ENCODE results near the gene LARP4B. TPM values are rescaled to one million over a fixed set of nuclear protein-coding genes. Genes with fewer than 3 reads are reported as not detected.
"Not testable (repeated sequence)": the region's sequence is repeated elsewhere in the genome, so short reads cannot be mapped to it uniquely, and the experiment has no call there.

Gene LARP4B
- total RNA-seq, 1 donor from 2014 or later: 85.4 TPM

DNA sequence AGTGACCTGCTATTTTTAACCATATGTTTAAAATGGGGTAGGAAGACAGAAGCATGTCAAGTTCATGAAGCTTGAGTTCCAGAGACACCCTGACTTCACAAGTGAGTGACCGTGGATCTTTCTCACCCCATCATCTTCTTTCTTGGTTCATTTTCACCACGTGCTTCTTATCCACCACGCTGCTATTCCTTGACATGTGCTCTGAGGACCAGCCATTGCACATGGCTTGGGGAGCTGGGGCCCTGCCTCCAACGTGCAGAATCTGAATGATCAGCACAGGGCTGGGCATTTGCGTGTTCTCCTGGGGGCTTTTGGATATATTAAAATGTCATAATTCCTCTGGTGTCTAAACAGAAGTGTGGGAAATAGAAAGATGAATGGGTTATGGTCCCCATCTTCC is 31.7 kb upstream of the LARP4B start:
- DNase-seq (ENCODE audit: low spot score): no peak
- no peak for ATAC-seq
- intact Hi-C loops (cut with DNase I): no loop called here

DNA sequence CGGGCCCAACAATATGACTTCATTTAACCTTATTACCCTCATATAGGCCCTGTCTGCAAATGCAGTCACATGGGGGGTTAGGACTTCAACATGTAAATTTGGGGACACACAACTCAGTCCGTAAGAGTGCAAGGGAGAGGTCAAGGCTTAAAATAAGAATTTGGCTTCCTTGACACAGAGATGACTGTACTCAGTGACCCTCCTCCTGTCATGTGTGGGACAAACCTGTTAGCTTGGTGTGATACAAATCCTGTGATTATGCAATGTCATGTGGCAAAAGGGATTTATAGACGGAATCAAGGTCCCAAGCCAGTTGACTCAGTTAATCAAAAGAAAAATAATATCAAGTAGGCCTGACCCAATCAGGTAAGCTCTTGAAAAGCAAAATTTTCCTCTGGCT is 30.8 kb upstream of the LARP4B start:
- no peak for DNase-seq (ENCODE audit: low spot score)
- intact Hi-C loops (cut with DNase I): no loop called here
- no peak for ATAC-seq

DNA sequence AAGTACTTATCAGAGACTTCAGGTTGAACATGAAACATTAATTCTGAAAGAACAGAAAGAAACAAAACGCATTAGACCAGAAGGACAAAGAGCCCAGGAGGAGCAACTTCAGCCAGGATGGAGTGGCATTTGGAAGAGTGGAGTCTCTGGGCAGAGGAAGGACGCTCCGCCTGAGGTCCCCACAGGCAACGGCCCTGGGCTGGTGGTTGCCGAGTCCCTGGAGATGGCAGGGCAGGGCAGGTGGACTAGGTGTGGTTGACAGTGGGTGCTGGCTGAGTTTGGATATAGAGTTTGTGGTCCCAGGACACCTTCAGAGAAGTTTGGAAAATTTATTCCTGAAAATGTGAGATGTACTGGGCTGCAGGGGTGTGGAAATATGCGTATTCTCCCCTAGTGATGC is 27.4 kb upstream of the LARP4B start:
- ATAC-seq (no peak), DNase-seq (ENCODE audit: low spot score) (no peak)
- intact Hi-C loops (cut with DNase I): no loop called here

DNA sequence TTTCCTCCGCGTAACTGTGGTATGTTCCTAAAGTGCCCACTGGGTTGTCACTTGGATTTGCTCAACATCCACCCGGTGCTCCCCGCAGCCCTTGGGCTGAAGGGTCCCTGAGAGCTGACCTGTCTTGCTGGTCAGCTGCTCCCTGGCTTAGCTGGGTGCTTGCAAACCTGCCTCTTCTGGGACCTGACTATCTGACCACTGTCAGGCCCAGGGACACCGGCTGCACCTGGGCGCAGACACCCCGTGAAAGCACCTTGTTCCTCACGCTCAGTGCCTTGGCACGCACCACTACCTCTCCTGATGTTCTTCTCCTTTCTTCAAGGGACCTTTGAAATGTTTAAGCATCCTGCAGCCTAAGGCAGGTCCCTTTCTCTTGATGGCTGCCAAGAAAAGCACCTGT is 26.6 kb upstream of the LARP4B start:
- DNase-seq (ENCODE audit: low spot score): no peak

DNA sequence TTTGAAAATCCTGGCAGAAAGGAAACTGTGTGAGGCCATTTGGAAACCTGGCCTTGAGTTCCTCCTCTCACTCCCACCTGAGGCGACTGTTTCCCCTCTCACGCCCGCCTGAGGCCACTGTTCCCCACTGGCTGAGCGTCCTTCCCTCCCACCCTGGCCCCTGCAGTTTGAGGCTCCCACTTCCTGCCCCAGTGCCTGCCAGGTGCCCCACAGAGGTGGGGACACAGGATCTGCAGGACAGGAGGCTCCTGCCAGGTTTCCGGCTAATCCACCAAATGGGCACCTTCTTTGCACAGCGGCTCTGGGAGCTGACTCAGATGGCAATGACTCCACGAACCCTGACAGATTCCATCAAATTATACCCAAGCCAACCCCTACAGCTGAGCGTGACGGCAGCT is 24.3 kb upstream of the LARP4B start:
- DNase-seq (ENCODE audit: low spot score) (no peak), ATAC-seq (no peak)
- intact Hi-C loops (cut with DNase I): loop anchor here (2.0 kb wide), 1 partner anchor 57 kb away; no protein-coding TSS in a partner anchor

More for the DNA sequence above, 26.6 kb upstream of the LARP4B start:
- ATAC-seq: no peak
- intact Hi-C loops (cut with DNase I): no loop called here

DNA sequence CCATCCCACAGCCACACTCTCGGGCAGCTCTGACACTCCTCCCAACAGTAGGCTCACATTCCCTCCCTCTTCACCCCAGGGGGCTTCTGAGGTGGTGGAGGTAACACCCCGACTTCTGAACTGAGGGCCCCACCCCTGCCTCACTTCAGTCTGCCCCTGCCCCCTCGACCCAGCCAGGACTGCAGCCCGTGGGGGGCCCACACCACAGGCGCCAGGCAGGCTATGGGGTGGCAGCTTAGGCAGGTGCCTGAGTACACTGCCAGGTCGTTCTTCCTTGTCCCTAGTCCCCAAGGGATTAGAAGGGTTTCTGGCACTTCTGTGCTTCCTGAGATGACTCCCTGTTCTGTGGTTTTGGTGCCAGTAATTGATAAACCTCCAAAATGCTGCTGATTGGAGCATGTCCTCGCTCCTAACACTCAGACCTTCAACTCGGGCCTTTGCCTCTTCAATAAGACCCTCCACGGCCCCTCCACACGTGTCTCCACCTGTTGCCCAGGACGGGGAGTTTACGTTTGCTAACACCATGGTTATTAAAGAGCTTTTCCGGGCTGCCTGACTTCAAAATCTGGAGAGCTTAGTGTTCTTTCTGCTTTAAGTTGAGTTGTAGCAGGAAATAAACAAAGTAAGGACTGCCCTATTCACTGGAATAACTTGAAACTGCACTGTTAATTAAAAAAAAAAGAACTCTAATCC is 23.8 kb upstream of the LARP4B start:
- intact Hi-C loops (cut with DNase I): loop anchor here (2.0 kb wide), 1 partner anchor 58 kb away; no protein-coding TSS in a partner anchor
- ATAC-seq: no peak
- no peak for DNase-seq (ENCODE audit: low spot score)

DNA sequence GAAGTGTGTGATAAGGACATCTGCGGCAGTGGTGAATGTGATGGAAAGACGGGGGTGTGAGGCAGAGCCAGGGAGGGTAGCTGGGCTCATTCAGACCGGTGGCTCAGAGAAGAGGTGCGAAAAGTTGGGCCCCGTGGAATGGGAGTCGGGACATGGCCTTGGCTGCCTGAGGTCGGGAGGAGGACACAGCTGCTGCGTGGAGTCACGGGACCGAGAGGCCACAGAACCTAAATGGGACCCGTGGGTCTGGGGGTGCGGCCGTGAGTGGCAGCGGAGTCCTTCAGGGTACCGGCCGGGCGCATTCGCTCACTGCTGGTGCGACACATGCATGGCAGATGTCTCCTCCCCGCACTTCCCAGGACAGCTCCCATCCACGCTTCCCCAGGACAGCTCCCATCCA is 22.9 kb upstream of the LARP4B start:
- ATAC-seq: no peak
- no peak for DNase-seq (ENCODE audit: low spot score)
- intact Hi-C loops (cut with DNase I): loop anchor here (2.0 kb wide), 1 partner anchor 58 kb away; no protein-coding TSS in a partner anchor

DNA sequence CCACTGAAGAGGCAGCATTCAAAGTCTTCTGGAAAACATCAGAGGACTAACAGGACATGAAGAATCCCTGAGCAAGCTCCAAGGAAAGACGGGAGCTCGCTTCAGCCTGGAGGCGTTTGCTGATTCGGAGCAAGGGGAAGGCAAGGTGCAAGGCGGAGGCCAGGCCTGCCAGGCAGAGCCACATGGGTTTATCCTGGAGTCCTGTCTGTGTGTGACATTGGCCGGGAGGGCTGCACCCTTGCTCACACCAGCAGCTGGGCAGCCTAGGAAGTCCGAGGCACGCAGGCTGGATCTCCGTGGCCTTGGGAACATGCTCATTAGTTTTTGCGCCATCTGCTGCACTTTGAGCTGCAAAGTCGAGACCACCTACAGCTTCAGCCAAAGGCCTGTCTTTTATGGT is 22.3 kb upstream of the LARP4B start:
- no peak for DNase-seq (ENCODE audit: low spot score)
- intact Hi-C loops (cut with DNase I): loop anchor here (2.0 kb wide), 1 partner anchor 59 kb away; no protein-coding TSS in a partner anchor

DNA sequence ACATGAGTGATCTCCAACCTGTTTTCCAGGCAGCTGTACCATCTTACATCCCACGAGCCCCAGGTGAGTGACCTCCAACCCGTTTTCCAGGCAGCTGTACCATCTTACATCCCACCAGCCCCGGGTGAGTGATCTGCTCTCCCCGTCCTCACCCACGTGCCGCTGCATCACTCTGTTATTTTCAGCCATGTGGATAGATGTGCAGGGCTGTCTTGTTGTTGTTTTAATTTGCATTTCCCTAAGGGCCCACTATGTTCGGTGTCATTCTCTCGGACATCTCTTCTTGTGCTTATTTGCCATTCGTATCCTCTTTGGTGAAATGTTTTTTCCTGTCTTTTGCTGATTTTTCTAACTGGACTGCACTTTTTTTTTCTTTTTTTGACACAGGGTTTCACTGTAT is 17.9 kb upstream of the LARP4B start:
- intact Hi-C loops (cut with DNase I): no loop called here
- no peak for DNase-seq (ENCODE audit: low spot score)
- no peak for ATAC-seq

More for the DNA sequence above, 22.3 kb upstream of the LARP4B start:
- ATAC-seq: no peak

DNA sequence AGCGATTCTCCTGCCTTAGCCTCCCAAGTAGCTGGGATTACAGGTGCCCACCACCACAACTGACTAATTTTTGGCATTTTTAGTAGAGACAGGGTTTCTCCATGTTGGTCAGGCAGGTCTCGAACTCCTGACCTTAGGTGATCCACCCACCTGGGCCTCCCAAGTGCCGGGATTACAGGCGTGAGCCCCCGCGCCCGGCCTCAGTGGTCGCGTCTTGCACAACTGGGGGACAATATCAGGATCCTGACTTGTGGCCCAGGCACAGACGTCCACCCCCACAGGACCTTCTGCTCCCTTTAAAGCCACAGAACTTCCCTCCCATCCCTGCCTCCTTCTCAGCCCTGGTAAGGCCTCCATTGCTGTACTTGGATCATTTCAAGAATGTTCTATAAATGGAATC is 16.8 kb upstream of the LARP4B start:
- ATAC-seq: no peak
- intact Hi-C loops (cut with DNase I): no loop called here
- no peak for DNase-seq (ENCODE audit: low spot score)

DNA sequence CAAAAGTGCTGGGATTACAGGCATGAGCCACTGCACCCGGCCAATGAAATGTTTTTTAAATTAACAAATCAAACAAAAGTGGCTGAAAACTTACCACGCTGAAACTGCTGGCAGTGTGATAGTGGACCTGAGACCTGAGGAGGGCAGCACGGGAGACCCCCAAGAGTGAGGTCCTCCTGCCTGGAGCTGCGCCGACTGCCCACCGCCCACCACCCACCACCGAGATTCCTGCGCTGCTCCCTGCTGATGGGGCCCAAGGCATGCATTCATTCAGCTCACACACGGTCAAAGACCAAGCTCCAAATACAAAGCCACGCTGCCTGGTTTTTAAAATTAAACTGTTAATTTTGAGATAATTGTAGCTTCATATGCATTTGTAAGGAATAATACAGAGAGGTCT is 16.4 kb upstream of the LARP4B start:
- ATAC-seq (no peak), DNase-seq (ENCODE audit: low spot score) (no peak)
- intact Hi-C loops (cut with DNase I): no loop called here

DNA sequence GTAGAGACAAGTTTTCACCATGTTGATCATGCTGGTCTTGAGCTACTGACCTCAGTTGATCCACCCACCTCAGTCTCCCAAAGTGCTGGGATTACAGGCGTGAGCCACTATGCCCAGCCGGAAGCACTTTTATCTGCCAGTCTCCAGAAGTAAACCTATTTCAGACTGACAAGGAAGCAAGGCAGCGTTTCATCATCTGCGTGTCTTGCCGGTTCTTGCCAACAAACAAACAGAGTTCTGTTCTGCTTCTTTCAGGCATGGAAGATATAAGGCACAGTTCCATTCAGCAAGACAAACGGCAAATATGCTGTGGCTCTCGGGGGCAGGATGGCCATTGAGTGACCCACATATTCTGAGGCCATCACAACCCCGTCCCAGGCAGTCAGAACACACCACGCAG is 15.5 kb upstream of the LARP4B start:
- no peak for ATAC-seq
- intact Hi-C loops (cut with DNase I): no loop called here
- no peak for DNase-seq (ENCODE audit: low spot score)

DNA sequence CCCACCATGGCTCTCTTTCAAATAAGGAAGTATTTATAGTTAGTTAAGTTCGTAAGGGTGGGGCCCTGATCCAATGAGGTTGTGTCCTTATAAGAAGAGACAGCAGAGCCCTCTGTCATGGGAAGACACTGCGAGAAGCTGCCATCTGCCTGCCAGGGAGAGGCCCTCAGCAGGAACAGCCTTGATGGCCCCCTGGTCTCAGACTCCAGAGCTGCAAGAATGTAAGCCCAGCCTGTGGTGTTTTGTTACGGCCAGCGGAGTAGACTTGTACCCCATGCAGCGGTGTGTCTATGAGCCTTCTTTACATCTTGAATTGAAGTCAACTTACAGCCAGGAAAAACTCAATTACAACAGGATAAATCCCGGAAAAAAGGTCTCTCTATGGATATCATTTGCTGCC is 14.3 kb upstream of the LARP4B start:
- intact Hi-C loops (cut with DNase I): no loop called here
- DNase-seq (ENCODE audit: low spot score) (no peak), ATAC-seq (no peak)

DNA sequence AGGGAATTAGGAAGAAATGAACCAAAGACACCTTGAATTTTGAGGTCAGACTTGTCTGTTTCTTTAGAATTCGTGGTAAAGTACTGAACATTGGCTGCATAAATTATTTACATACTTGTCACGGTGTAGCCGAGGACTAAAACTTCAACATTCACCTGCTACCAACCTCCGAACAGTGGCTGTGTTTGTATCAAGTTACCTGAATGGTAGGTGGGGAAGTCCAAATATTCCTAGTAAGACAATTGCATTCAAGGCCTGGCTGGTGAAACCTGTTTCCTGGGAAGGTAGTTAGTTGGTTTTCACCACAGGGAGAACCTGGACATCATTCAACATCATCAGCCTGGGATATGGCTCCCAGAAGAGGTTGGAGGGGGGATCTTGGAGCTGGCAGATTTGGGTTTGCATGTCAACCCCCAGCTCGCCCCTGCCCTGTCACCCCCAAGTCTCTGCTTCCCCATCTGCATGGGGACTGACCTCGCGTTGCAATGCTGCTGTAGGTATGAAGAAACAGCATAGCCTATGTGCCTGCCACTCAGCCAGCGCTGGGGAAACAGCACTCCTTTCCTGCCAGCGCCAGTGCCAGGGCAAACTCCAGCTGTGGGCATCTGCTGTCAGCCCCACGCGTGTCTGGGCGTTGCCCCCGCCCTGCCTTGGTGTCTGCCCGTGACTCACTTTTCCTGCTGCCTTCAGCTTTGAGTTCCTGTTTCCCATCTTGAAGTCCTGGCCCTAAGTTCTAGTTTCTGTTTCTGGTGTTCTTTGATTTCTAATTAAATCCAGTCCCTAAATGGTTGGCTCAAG is 12.7 kb upstream of the LARP4B start:
- ATAC-seq: peak; percentile 74
- intact Hi-C loops (cut with DNase I): no loop called here
- peak; percentile 67 for DNase-seq (ENCODE audit: low spot score)

DNA sequence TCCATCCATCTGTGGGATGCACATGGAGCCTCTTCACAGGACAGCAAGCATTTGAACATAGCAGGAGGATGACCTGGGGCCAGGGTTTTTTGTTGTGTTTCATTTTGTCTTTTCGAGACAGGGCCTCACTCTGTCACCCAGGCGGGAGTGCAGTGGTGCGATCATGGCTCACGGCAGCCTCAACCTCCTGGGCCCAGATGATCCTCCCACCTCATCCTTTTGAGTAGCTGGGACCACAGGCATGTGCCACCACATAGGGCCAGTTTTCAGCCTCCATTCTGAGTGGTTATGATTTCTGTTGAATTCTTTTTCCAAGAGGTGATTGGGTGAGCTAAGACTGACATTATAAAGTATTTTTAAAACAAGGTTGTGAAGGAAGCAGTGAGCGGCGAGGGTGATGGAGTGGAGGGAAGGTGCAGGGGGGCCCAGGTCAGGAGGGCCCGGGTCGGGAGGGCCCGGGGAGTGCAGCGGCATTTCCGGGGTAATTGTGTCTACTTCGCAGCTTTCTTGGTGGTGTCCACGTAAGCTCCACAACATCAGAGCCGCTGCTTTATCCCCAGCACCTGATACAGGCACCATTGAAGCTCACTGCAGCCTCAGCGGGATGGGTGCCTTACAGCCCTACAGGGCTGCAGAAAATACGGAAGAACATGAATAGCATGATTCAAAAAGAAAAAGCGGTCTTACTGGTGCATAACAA is 12.0 kb upstream of the LARP4B start:
- intact Hi-C loops (cut with DNase I): no loop called here
- DNase-seq (ENCODE audit: low spot score) (no peak), ATAC-seq (no peak)

DNA sequence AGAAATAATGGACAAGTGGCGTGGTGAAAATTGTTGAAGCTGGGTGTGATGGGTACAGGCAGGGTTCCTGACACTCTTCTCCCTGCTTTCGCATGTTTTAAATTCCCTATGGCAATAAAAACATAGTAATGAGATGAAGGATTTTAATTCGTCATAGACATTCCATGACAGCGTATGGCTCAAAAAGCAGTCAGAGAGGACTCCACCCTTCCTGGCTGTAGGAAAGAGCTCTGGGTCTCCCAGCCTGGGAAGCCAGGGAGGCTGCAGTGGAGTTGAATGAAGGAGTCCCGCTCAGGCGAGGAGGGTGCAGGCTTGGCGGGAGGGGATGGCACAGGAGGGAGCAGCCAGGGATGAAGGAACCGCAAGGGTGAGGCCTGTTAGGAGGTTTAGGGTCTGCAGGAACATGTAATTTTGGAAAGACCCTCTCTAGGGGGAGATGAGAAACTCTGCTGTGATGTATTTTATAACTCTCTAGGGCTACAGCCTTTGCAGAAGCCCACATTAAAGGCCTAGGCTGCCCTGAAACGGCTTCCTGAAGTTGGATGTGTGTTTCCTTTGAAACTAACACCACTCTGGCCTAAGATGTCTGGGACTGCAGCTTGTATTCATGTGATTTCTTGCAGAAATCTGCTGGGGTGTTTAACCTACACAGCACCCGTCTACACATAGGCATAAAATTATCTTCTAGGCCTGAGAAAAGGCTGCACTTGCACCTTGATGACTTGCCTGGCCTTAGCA is 7.6 kb upstream of the LARP4B start:
- intact Hi-C loops (cut with DNase I): no loop called here
- ATAC-seq (no peak), DNase-seq (ENCODE audit: low spot score) (no peak)

DNA sequence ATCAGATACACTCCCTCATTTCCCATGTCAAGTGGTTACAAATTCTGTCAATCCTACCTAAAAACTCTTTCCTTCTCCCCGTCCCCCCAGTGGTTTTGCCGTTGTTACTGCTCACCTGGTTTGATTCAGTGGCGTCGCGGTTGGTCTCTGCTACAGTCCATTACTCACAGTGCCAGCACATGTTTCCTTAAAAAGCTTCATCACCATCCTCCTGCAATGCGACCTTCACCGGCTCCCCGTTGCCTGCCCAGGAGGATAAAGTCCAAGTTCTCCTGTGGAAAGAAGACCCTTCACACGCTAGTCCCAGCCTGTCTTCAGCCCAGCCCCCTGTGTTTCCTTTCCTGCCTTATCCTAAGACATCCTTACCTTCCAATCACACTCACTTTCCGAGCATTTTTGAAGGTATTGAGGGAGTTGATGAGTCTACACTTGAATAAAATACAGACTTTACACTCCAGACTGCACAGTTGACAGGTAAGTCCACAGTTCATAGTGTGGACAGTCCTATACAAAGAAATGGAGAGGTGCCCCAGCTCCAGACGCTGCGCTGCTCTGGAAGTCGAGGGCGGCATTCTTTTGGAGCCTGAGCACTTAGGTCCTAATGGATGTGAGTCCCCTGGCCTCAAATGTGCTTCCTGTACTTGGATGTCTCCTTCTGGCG is 3.4 kb upstream of the LARP4B start:
- intact Hi-C loops (cut with DNase I): no loop called here

DNA sequence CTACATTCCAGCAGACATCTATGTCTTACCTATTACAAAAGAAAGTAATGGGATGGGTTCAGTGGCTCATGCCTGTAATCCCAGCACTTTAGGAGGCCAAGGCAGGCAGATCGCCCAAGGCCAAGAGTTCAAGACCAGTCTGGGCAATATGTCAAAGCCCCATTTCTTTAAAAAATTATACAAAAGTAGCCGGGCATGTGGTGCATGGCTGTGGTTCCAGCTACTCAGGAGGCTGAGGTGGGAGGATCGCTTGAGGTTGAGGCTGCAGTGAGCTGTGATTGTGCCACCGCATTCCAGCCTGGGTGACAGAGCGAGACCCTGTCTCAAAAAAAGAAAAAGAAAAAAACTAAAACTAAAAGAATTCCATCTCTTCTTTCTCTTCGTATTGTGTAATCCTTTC is 2.7 kb upstream of the LARP4B start:
- not testable (repeated sequence) for DNase-seq (ENCODE audit: low spot score)

More for the DNA sequence above, 3.4 kb upstream of the LARP4B start:
- no peak for ATAC-seq
- DNase-seq (ENCODE audit: low spot score): no peak

DNA sequence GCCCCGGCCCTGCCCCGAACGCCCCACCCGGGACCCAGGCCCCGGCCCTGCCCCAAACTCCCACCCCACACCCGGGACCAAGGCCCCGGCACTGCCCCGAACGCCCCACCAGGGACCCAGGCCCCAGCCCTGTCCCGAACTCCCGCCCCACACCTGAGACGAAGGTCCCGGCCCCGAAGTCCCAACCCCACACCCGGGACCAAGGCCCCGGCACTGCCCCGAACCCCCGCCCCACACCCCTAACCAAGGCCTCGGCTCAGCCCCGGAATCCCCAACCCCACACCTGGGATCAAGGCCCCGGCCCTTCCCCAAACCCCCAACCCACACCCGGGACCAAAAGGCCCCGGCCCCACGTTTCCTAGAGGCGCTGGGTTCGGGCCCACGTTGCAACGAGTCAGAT is 1.1 kb upstream of the LARP4B start:
- peak; percentile 63 for DNase-seq (ENCODE audit: low spot score)
- ATAC-seq: no peak
- intact Hi-C loops (cut with DNase I): no loop called here

More for the DNA sequence above, 2.7 kb upstream of the LARP4B start:
- intact Hi-C loops (cut with DNase I); ATAC-seq: not testable (repeated sequence)

Data from sciatic nerve (tissue), 2 donors.